K562 (cell line): ENCODE measurements around the gene ACER2. TPM values are rescaled to one million over a fixed set of nuclear protein-coding genes. Genes with fewer than 3 reads are reported as not detected.

Source experiments
- ARID2 ChIP-seq: fragments of 450-650 bp; IDR thresholded peaks from 2 replicates; pipeline ENCODE4 v1.6.1; 2017; ENCODE audit warnings: antibody characterized with exemption, mild to moderate bottlenecking
- CUX1 ChIP-seq: fragments of 200-800 bp; sonication (Bioruptor generic); IDR thresholded peaks from 2 replicates; pipeline ENCODE4 v1.6.1; 2016; ENCODE audit warnings: missing genetic modification characterization, missing compliant biosample characterization
- RAD51 ChIP-seq: fragments of 450-650 bp; IDR thresholded peaks from 2 replicates; pipeline ENCODE4 v1.7.1; 2016; ENCODE audit warnings: low read depth, mild to moderate bottlenecking, borderline replicate concordance
- RBM17 ChIP-seq: fragments of 200-400 bp; formaldehyde crosslinking; IDR thresholded peaks from 2 replicates; pipeline ENCODE4 v1.6.1; 2017; ENCODE audit warnings: low read depth, mild to moderate bottlenecking, low read length, borderline replicate concordance
- ZNF24 ChIP-seq: fragments of 450-650 bp; IDR thresholded peaks from 2 replicates; pipeline ENCODE4 v1.6.1; 2016
- ZNF407 ChIP-seq: fragments of 450-650 bp; IDR thresholded peaks from 2 replicates; pipeline ENCODE4 v1.6.1; 2016; ENCODE audit warnings: low read depth
- polyA plus RNA-seq, 8 experiments: library from polyadenylated mRNA; depleted of rRNA in 4 of 8; stranded (reverse) in 5 of 8; unstranded in 3 of 8; fragments of >200 nt; fragmentation: Nextera tagmentation in 2 of 8; fragmentation: Illumina TruSeq in 1 of 8; extraction: Ambion mirVana in 2 of 8; extraction: Trizol in 1 of 8; gene quantifications; 2 replicates each; pipeline versions ENCODE4 v1.2.1 to v1.2.3, GENCODE V29; 2011 to 2014; ENCODE audit warnings: inconsistent platforms in 1 of 8, missing spikeins in 1 of 8
- total RNA-seq, 7 experiments: library from RNA; depleted of rRNA in 6 of 7; stranded (reverse); fragments of >200 nt in 6 of 7; fragmentation: Illumina TruSeq in 2 of 7; extraction: Trizol in 2 of 7; gene quantifications; 2 replicates each; pipeline versions ENCODE4 v1.2.1 to v1.2.3, GENCODE V29; 2011 to 2021; ENCODE audit warnings: low replicate concordance in 1 of 7

The ACER2 gene
- total and polyA plus RNA-seq, 9 of the 15 experiments (the other 6 are each of a cell fraction or from before 2014, with no cell fraction given), result 0.17 to 4.6 (median 3.0) TPM

- TF ChIP-seq ZNF407 (no peak), RBM17 (no peak), ARID2 (no peak), ZNF24 (no peak), RAD51 (no peak), CUX1 (CRISPR knock-in tag) (no peak)
Observed at GRCh38 chr9:19387317-19387716, 21.5 kb upstream of the ACER2 start (continued).
